GM19395 (cell line): Measurements from ENCODE around the gene ALDH3A2.

Experiments used
- ATAC-seq: cut with Tn5 transposase; IDR thresholded peaks from one replicate; pipeline ENCODE4 v1.9.1; 2021; ENCODE audit warnings: mild to moderate bottlenecking, moderate library complexity; ENCODE audit not compliant: unreplicated experiment

ALDH3A2 gene

DNA sequence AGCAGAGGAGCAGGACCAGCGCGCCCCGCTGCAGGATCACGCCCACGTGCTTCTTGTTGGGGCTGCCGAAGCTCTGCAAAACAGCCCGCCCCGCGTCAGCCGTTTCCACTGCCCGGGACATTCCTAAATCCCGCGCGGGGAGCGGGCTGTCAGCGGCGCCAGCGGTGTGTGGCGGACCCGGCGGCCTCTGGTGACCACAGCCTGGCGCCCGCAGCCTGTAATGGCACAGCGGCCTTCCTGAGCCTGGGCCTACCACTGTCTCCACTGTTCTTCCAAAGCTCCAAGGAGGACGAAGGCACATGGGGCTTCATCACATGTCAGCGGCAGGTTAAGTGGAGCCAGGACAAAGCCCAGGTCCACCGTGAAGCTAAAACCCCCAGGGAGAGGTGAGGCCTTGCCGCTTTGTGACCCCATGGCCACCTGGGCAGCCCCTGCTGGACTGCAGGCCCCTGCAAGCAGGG is 65.4 kb downstream of the ALDH3A2 start:
- ATAC-seq: no peak

DNA sequence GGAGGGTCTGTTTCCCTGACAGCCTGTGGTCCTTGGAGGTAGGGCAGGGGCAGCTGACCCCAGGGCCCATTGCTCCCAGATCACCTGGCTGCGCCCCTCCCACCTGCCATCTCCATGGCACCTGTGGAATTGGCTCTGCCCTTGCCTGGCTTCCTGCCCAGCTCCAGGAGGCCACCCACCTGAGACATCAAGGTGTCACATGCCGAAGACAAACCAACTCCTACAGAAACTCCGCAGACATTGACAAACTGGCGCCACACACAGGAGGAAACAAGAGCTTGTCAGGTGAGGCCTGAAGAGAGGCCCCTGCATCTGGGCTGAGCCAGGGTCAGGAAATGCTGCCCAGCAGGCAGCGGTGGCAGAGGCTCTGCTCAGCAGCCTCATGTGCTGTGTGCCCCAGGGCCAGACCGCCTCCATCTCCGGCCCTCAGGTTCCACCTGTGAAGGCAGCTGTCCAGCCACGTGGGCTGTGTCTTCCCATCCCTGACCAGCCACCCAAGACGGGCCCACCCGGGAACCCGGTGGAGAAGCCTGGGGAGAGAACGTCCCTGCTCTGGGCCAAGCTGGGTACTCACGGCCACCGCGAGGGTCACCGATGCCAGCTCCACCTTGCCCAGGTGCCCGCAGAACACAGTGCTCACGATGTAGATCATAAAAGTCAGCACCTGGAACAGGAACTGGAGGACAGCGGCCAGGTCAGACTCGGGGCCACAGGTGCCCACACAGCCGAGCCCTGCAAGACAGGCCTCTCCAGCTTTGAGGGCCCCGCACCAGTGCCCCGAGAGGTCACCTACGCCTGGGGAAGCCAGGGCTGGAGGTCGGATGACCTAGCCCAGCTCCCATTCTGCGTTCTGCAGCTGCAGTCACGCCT is 66.2 kb downstream of the ALDH3A2 start:
- ATAC-seq: no peak

DNA sequence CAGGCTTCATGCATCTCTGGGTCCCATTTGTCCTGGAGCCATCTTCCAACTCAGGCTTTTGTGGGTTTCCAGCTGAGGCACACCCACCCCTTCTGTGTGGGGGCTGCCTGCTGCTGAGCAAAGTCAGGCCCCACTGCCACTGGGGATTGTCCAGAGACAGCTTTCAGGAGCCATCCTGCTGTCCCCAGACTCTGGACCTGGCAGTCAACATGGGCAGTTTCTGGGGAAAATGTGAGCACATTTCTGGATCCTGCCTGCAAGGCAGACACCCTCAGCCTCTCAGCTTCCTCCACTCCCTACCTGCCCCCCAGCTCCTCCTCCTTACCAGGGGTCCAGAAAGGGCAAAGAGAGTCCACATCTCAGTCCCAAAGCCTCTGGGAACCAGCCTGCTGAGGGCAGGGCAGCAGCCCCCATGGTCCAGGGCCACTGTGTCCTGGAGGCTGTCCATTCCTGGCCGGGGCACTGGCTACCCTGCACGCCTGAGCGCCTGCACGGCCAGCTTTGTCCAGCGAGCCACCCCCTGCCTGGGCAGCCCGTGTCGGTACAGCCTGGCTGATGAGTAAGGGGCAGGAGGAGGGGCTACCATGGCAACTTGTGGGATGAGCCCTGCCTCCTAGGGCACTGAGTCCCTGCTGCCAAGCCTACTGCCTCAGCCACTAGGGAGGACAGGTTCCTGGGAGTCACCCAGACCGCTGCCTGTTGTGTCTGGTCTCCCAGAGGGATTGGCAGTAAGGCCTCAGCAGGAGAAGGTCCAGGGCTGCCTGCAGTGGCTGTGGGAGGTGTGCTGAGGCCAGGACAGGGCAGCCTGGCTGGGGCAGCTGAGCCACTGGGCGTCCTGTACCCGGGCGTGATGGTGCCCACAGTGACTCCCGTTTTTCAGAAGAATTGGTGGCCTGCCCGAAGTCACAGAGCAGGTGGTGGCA is 67.8 kb downstream of the ALDH3A2 start, which contains the start of gene SLC47A2:
SLC47A2 (minus strand) TSS at position 477 of the 923 bp plus-strand sequence; CDS start at position 448, 29 bp downstream.
- ATAC-seq: no peak

- ATAC-seq: no peak
These were observed 68.4 kb downstream of the ALDH3A2 start for GRCh38 chr17:19717031-19717360.

DNA sequence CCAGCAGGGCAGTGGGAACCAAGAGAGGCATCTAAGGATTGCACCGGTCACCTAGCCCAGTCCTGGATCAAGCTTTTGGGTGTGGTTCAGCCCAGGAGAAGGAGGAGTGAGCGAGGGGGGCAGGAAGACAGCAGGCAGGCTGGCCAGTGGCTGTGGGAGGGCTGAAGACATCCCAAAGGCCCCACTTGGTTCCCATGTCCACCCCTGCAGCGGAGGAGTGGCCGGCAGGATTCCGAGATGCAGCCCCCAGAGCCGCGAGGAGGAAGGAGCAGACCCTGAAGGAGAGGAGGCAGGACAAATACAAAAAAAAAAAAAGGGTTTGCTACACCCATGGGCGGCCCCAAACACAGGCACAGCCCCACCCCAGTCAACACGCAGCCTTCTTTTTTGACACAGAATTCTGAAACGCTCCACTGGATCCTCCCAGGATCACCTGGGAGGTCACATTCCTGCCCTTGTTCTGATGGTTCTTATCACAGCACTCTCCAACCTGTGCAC is 68.9 kb downstream of the ALDH3A2 start:
- ATAC-seq: no peak

- no peak for ATAC-seq
These were observed 69.6 kb downstream of the ALDH3A2 start for GRCh38 chr17:19718041-19718612.

DNA sequence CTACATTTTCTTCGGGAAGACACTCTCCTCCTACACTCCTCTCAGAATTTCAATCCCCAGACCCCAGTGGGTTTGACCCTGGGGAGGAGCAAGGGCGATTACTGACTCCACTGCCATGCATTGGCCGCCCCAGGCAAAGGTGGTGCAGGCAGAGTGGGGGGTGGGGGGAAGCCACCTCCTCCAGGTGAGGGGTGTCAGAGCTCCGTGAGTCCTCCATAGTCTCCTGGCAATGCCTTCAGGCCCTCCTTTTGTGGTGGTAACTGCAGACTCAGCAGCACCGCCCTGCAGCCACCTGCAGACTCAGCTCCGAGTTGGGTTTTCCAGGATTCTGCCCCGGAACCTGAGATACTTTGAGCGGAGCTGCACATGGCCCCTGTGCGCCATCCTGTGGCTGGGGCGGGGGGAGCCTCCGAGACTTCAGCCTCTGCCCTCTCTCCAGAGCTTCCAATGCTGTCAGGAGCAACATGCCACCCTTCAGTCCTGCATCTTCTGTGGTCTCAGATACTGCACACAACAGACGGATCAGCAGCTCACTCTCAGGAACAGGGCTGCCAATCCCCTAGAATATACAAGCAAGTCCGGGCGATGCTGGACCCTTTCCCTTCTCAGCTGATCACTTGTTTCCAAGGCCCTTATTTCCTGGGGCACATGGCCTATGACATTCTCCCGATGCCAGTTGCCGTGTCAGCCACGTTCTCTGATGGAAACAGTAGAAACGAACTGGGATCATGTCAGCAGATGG is 70.2 kb downstream of the ALDH3A2 start:
- no peak for ATAC-seq

DNA sequence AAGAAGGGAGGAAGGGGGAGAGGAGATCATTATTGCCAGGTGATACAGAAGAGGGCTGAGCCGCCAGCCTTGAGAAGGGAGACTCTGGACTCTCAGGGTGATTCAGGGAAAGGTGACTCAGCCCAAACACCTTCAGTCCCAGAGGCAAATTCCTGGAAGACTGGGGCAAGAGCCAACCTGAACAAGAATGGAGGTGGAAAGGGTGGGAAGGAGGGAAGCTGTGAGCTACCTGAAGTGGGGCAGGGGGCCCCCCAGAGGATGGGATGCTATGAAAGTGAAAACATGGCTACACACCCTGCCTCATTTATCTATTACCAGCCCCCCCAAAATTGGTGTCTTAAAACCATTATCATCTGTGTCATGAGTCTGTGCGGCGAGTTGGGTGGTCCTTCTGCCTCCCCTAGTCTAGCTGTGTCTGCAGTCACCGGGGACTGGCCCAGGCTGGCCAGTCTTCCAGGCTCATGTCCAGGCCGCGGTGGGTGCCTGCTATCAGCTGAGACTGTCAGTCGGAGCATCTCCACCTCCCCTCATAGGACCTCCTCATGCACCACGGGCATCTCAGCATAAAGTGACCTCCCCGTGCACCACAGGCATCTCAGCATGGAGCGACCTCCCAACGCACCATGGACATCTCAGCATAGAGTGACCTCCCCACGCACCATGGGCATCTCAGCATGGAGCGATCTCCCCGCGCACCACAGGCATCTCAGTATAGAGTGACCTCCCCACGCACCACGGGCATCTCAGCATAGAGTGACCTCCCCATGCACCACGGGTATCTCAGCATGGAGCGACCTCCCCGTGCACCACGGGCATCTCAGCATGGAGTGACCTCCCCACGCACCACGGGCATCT is 71.0 kb downstream of the ALDH3A2 start:
- no peak for ATAC-seq

- no peak for ATAC-seq
These were observed 71.6 kb downstream of the ALDH3A2 start for GRCh38 chr17:19720210-19720475.

GRCh38 chr17:19720631-19721426 is 72.3 kb downstream of the ALDH3A2 start:
- no peak for ATAC-seq

GRCh38 chr17:19723964-19724363 is 75.4 kb downstream of the ALDH3A2 start:
- no peak for ATAC-seq

- ATAC-seq: no peak
These were observed 76.2 kb downstream of the ALDH3A2 start for GRCh38 chr17:19724501-19725420.

- ATAC-seq: no peak
These were observed 76.9 kb downstream of the ALDH3A2 start for GRCh38 chr17:19725486-19725885.

DNA sequence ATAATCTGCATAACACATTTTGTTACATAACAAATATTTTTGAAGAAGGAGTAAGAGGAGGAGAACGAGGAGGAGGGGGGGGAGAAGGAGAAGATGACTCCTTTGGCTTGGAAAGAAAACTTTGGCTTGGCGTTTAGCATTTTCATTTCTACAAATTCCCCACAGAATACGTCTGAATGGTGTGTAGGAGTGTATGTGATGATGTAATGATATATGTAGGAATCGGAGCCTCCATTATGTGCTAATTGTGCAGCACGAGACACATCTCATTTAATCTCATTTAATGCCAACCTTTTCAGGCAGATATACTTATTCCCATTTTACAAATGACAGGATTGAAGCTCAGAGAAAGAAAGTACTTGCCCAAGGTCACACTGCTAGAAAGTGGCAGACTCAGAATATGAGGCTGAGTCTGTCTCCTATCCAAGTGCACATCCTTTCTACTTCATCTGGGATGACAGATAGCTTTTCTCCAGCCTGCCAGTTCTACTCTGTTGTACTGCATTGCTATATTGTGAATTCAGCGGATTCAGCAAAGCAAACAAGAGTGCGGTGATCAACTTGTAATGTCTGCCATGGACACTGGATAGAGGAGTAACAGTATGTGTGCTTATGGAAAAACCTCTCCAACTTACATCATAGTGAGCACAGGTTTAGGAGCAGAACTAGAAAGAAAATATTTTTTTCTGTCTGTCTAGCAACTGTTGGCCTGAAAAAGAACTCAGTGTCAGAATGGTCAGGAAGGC is 78.3 kb downstream of the ALDH3A2 start:
- ATAC-seq: no peak
